ENCODE data around the gene EGR4.

EGR4 gene

DNA sequence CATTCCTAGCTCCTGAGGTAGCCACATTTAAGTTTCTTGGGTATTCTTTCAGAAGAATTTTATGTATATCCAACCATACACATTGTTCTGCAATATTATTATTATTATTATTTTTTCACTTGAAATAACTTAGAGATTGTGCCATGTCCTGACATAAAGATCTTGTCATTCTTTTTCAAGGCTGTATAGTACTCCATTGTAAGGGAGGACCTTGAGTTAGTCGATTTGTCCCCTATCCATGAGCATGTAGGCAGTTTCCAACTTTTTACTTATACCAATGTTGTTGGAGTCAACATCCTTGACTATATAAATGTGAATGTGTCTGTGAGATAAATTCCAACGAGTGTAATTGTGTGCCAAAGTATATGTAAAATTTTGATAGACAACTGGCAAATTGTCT is 891 bp upstream of the EGR4 start:
- Histone ChIP-seq H3K4me3 (ENCODE audit: low read length) (0 out of 2 replicates have a peak overlapping the region, but pooled peaks have one; percentile 73), H3F3A (ENCODE audit: control insufficient read depth, insufficient read depth) (peaks cover 2% of the 10 kb centered on the region; the same call in 1 of the 2 replicates), H4K20me1 (ENCODE audit: control insufficient read depth, insufficient read depth, low read depth, low read length) (peaks cover 4% of the 10 kb centered on the region), H3K27me3 (ENCODE audit: control insufficient read depth, low read length) (peaks cover 71% of the 10 kb centered on the region), H3K36me3 (ENCODE audit: control insufficient read depth, low read length) (no peaks in the 10 kb centered on the region), H3K9me2 (replicated peaks; ENCODE audit: control insufficient read depth, low read length) (no peaks in the 10 kb centered on the region), H3K4me2 (ENCODE audit: low read length) (peak overlapping the region; percentile 83; the same call in 1 of the 2 replicates), H3K79me2 (ENCODE audit: control insufficient read depth, low read length) (no peaks in the 10 kb centered on the region), H3K4me1 (ENCODE audit: control insufficient read depth, low read length) (peaks cover 5% of the 10 kb centered on the region; the same call in 1 of the 2 replicates), H3K27ac (ENCODE audit: low read depth, low read length) (no peak overlapping the region), H3K9me3 (ENCODE audit: control insufficient read depth, insufficient read depth, low read length) (no peaks in the 10 kb centered on the region)
- TF ChIP-seq EZH2phosphoT487 (IDR thresholded peaks at IDR 0.05; ENCODE audit: borderline replicate concordance, low read length), result no peak
- no peak for TF ChIP-seq CTCF (IDR thresholded peaks at IDR 0.05; ENCODE audit: low read depth, low read length, poor library complexity, severe bottlenecking)

- H3K79me2 ChIP-seq (ENCODE audit: control insufficient read depth, low read length), result no peaks in the 10 kb centered on the region
- TF ChIP-seq CTCF (IDR thresholded peaks at IDR 0.05; ENCODE audit: low read depth, low read length, poor library complexity, severe bottlenecking) (peak; percentile 11), EZH2phosphoT487 (IDR thresholded peaks at IDR 0.05; ENCODE audit: borderline replicate concordance, low read length) (no peak)
- H3F3A ChIP-seq (ENCODE audit: control insufficient read depth, insufficient read depth), result peaks cover 2% of the 10 kb centered on the region; the same call in 1 of the 2 replicates
- no peaks in the 10 kb centered on the region for H3K9me2 ChIP-seq (replicated peaks; ENCODE audit: control insufficient read depth, low read length)
- H3K9me3 ChIP-seq (ENCODE audit: control insufficient read depth, insufficient read depth, low read length), result no peaks in the 10 kb centered on the region
- no peak overlapping the region for H3K27ac ChIP-seq (ENCODE audit: low read depth, low read length)
- peaks cover 69% of the 10 kb centered on the region for H3K27me3 ChIP-seq (ENCODE audit: control insufficient read depth, low read length)
- H3K4me1 ChIP-seq (ENCODE audit: control insufficient read depth, low read length), result peaks cover 5% of the 10 kb centered on the region; the same call in 1 of the 2 replicates
- H3K4me2 ChIP-seq (ENCODE audit: low read length), result peak overlapping the region; percentile 83
- peak overlapping the region; percentile 73 for H3K4me3 ChIP-seq (ENCODE audit: low read length)
- peaks cover 4% of the 10 kb centered on the region for H4K20me1 ChIP-seq (ENCODE audit: control insufficient read depth, insufficient read depth, low read depth, low read length)
- no peaks in the 10 kb centered on the region for H3K36me3 ChIP-seq (ENCODE audit: control insufficient read depth, low read length)
Measured at GRCh38 chr2:73292906-73293533, 328 bp downstream of the EGR4 start.

DNA sequence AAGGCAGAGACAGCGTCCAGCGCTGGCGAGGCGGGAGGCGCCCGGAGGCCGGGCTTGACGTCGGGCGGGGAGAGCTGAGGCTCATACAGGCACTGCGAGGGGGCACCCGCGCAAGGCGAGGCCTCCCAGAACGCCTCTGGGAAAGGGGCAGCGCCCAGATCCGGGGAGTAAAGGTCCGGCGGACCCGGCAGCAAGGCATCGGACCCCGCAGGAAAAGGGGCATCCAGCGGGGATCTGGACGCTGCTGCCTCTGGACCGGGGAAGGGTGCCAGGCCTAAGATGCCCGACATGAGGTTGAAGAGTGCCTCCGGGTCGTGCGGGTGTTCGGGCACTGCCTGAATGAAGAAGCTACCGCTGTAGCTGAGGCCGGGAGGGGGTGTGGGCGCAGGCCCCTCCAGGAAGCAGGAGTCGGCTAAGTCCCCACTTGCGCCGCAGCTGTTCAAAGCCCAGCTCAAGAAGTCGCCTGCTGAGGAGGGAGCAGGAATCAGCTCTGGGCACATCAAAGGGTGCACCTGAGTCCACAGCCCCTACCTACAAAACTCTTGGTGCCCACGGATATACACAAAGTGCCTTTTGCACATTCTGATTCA is 937 bp downstream of the EGR4 start:
- Histone ChIP-seq H3K4me1 (ENCODE audit: control insufficient read depth, low read length) (peaks cover 5% of the 10 kb centered on the region; the same call in 1 of the 2 replicates), H3K27ac (ENCODE audit: low read depth, low read length) (no peak overlapping the region), H3K36me3 (ENCODE audit: control insufficient read depth, low read length) (no peaks in the 10 kb centered on the region), H3K4me3 (ENCODE audit: low read length) (peak overlapping the region; percentile 73; the same call in 1 of the 2 replicates), H3K79me2 (ENCODE audit: control insufficient read depth, low read length) (no peaks in the 10 kb centered on the region), H3K9me3 (ENCODE audit: control insufficient read depth, insufficient read depth, low read length) (no peaks in the 10 kb centered on the region), H3F3A (ENCODE audit: control insufficient read depth, insufficient read depth) (peaks cover 2% of the 10 kb centered on the region; the same call in 1 of the 2 replicates), H4K20me1 (ENCODE audit: control insufficient read depth, insufficient read depth, low read depth, low read length) (peaks cover 4% of the 10 kb centered on the region), H3K27me3 (ENCODE audit: control insufficient read depth, low read length) (peaks cover 67% of the 10 kb centered on the region), H3K4me2 (ENCODE audit: low read length) (peak overlapping the region; percentile 83), H3K9me2 (replicated peaks; ENCODE audit: control insufficient read depth, low read length) (no peaks in the 10 kb centered on the region)
- TF ChIP-seq CTCF (IDR thresholded peaks at IDR 0.05; ENCODE audit: low read depth, low read length, poor library complexity, severe bottlenecking) (no peak), EZH2phosphoT487 (IDR thresholded peaks at IDR 0.05; ENCODE audit: borderline replicate concordance, low read length) (no peak)
